GM12878 (cell line): ENCODE data around the gene FAM78A.

Experiments used
- CTCF ChIP-seq, 3 experiments: IDR thresholded peaks in 2 of 3; conservative IDR thresholded peaks in 1 of 3; 2 replicates each; pipeline ENCODE4 v1.5.1; 2011; ENCODE audit warnings: low read depth in 3 of 3, low read length in 3 of 3, mild to moderate bottlenecking in 3 of 3, control low read depth in 2 of 3, moderate library complexity in 2 of 3, inconsistent platforms in 1 of 3, mixed read lengths in 1 of 3; ENCODE audit not compliant: control insufficient read depth in 2 of 3, insufficient read depth in 1 of 3; ENCODE audit errors: extremely low read depth in 1 of 3
- MXI1 ChIP-seq: fragments of 150-350 bp; IDR thresholded peaks from 2 replicates; pipeline ENCODE4 v1.6.1; 2011; ENCODE audit warnings: low read depth, mild to moderate bottlenecking, inconsistent platforms, low read length, improper control_type of control experiment
- POLR2A ChIP-seq: IDR thresholded peaks from 2 replicates; pipeline ENCODE4 v1.6.1; 2011; ENCODE audit warnings: low read depth, mild to moderate bottlenecking, low read length
- TAF1 ChIP-seq: IDR thresholded peaks from 2 replicates; pipeline ENCODE4 v1.6.1; 2011; ENCODE audit warnings: mild to moderate bottlenecking, low read depth, low read length, borderline replicate concordance
- ZBTB40 ChIP-seq: fragments of 450-650 bp; IDR thresholded peaks from 2 replicates; pipeline ENCODE4 v1.6.1; 2016; ENCODE audit warnings: mild to moderate bottlenecking, moderate library complexity, borderline replicate concordance

GRCh38 chr9:131308452-131308851 lies 32.1 kb upstream of the FAM78A start:
- TF ChIP-seq ZBTB40 (no peak), POLR2A (no peak), MXI1 (no peak), TAF1 (no peak), CTCF (IDR thresholded peaks at IDR 0.05 in 2 of 3, conservative IDR thresholded peaks at IDR 0.05 in 1 of 3; ENCODE audit: control insufficient read depth in 2 of 3, extremely low read depth in 1 of 3, insufficient read depth in 1 of 3, low read depth in 3 of 3, low read length in 3 of 3) (no peak)
